Type B pancreatic cell (in vitro differentiated cells): Measurements from ENCODE around the gene BRD1. TPM values are rescaled to one million over a fixed set of nuclear protein-coding genes. Genes with fewer than 3 reads are reported as not detected.
A peak's percentile ranks its signal among the peaks of the same experiment; 100 is the strongest.

Source experiments
- DNase-seq: peaks from one replicate; pipeline ENCODE4 v3.0.0; 2021; ENCODE audit warnings: mixed read lengths; ENCODE audit not compliant: unreplicated experiment; ENCODE audit errors: extremely low spot score
- H3K27ac Mint-ChIP-seq: 2 replicates; pipeline ENCODE4 v1.8.0; 2021; ENCODE audit warnings: mild to moderate bottlenecking, mixed read lengths
- H3K27me3 Mint-ChIP-seq: 2 replicates; pipeline ENCODE4 v1.8.0; 2021; ENCODE audit warnings: mixed read lengths
- H3K36me3 Mint-ChIP-seq: 2 replicates; pipeline ENCODE4 v1.8.0; 2021; ENCODE audit warnings: mixed read lengths
- H3K4me1 Mint-ChIP-seq: one replicate; pipeline ENCODE4 v1.8.0; 2021; ENCODE audit warnings: mixed read lengths; ENCODE audit not compliant: unreplicated experiment
- H3K4me3 Mint-ChIP-seq: 2 replicates; pipeline ENCODE4 v1.8.0; 2021; ENCODE audit warnings: mild to moderate bottlenecking, mixed read lengths
- H3K9me3 Mint-ChIP-seq: 2 replicates; pipeline ENCODE4 v1.8.0; 2021; ENCODE audit warnings: mixed read lengths
- total RNA-seq: library from RNA; stranded (reverse); gene quantifications from 2 replicates; pipeline ENCODE4 v1.2.1, GENCODE V29; 2021; ENCODE audit warnings: low replicate concordance
- TF ChIP-seq, protein P1 (sequence below): fragments of 200-600 bp; sonication (generic); conservative IDR thresholded peaks from 2 replicates; pipeline ENCODE4 v1.5.0; 2021; ENCODE audit warnings: antibody characterized with exemption, mild to moderate bottlenecking

The BRD1 gene
- total RNA-seq, 1 donor from 2014 or later: 53.0 TPM

DNA sequence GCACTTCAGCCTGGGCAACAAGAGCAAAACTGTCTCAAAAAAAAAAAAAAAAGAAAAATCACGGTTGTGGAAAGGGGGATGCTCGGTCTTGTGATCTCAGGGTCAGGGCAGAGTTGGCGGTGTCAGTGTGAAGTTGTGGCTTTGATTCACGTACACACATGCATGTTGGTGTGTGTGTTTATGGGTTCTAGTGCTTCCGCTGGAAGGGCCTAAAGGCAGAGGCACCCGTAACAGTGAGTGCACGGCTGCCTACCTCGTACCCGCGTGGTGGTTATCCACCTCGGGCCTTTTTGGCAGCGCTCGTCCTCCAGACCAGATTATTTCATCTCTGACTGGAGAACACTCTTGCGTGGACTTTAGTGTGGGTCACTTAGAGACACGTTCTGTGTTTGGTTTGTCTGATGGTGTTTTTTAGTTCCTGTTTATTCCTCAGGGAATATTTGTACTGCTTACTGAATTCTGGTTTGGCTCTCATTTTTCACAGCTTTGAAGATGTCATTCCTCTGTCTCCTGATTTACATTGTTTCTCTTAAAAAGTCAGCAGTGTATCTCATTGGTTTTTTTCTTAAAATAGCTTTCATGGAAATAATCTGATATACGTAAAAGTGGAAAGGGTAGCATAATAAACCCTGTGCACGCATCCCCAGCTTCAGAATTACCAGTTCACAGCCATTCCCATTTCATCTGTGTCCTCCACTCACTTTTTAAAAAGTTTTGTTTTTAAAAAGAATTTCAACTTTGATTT lies 41.6 kb upstream of the BRD1 start:
- Mint-ChIP-seq H3K27me3 (no peaks in the 10 kb centered on the region), H3K27ac (no peak overlapping the region), H3K4me1 (no peaks in the 10 kb centered on the region), H3K4me3 (peak overlapping the region; percentile 33), H3K36me3 (peaks cover 63% of the 10 kb centered on the region), H3K9me3 (peaks cover 38% of the 10 kb centered on the region)
- TF ChIP-seq, protein P1, sequence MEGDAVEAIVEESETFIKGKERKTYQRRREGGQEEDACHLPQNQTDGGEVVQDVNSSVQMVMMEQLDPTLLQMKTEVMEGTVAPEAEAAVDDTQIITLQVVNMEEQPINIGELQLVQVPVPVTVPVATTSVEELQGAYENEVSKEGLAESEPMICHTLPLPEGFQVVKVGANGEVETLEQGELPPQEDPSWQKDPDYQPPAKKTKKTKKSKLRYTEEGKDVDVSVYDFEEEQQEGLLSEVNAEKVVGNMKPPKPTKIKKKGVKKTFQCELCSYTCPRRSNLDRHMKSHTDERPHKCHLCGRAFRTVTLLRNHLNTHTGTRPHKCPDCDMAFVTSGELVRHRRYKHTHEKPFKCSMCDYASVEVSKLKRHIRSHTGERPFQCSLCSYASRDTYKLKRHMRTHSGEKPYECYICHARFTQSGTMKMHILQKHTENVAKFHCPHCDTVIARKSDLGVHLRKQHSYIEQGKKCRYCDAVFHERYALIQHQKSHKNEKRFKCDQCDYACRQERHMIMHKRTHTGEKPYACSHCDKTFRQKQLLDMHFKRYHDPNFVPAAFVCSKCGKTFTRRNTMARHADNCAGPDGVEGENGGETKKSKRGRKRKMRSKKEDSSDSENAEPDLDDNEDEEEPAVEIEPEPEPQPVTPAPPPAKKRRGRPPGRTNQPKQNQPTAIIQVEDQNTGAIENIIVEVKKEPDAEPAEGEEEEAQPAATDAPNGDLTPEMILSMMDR: no peak
- DNase-seq: no peak

DNA sequence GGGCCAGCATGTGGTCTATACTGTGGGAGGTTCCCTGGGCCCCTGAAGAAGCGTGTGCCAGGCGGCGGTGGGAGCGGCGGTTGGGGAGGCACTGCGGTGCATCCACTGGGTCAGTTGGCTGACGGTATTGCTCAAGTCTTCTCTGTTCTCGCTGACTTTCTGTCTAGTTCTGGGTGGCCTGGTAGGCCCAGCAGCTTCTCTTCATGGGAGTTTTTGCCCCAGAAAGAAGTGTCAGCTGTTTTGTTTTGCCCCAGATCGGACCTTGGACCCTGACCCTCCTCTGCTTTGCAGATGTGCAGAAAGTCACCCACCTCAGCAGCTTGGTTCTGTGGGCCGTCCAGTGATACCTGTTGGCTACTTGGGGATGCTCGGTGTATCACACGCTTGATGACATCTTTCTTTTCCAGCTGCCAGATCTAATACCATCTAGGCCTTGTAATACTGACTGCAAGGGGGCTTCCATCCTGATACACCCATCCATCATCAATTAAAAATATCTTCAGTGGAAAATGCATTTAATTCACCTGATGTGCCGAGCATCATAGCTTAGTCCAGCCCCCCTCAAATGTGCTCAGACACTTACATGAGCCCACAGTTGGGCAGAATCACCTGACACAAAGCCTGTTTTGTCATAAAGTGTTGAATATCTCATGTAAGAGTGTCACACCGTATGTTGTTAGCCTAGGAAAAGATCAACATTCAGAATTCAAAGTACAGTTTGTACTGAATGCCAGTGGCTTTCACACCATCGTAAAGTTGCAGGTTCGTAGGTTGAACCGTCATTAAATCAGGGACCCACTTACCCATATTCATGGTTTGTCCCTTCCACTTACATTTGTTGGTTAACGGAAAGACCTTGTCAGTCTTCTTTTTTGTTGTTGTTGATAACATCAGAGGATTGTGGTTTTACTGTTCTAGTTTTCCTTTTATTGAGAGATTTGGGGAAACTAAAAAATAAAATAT lies 39.9 kb upstream of the BRD1 start:
- Mint-ChIP-seq H3K9me3 (peaks cover 29% of the 10 kb centered on the region), H3K27ac (no peak overlapping the region), H3K36me3 (peaks cover 51% of the 10 kb centered on the region), H3K4me1 (no peaks in the 10 kb centered on the region), H3K27me3 (no peaks in the 10 kb centered on the region), H3K4me3 (no peak overlapping the region)
- no peak for DNase-seq
- TF ChIP-seq, protein P1: no peak

DNA sequence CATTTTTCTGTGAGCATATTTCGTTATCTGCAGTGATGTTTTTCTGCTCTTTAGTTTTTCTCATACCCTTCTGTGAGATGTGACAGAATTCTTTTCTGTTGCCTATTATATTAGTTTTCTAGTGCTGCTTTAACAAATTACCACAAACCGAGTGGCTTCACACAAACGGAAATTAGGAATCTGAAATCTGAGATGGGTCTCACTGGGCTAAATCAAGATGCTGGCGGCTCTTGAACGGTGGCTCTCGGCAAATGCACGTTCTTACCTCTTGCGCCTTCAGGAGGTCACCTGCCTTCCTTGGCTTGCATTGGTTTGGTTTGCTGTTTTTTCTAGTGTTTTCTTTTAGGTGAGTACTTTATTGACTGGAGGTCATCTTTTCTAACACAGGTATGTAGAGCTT lies 39.0 kb upstream of the BRD1 start:
- Mint-ChIP-seq H3K9me3 (peaks cover 31% of the 10 kb centered on the region), H3K4me1 (peaks cover 3% of the 10 kb centered on the region), H3K36me3 (peaks cover 49% of the 10 kb centered on the region), H3K4me3 (no peak overlapping the region), H3K27me3 (no peaks in the 10 kb centered on the region), H3K27ac (no peak overlapping the region)
- no peak for DNase-seq
- TF ChIP-seq, protein P1: no peak

DNA sequence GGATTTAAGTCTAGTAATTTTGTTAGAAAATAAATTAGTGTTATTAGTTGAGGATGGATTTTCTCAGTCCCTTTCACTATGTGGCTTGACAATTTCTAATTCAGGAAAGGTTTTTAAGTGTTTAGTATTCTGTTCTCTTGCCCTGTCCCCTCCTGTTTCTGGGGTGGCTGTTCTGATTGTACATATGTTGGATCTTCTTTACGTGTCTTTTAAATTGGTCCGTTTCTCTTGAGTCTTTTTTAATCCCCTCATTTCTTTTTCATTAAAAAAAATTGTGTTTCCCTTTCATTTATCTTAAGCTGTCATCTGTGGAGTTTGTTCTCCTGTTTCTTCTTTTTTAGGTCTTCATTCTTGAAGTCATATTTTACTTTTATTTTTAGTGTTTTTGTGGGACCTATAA lies 38.5 kb upstream of the BRD1 start:
- no peak overlapping the region for H3K27ac Mint-ChIP-seq
- peaks cover 32% of the 10 kb centered on the region for H3K9me3 Mint-ChIP-seq
- H3K4me3 Mint-ChIP-seq: no peak overlapping the region
- H3K36me3 Mint-ChIP-seq: peaks cover 50% of the 10 kb centered on the region
- peaks cover 4% of the 10 kb centered on the region for H3K4me1 Mint-ChIP-seq
- TF ChIP-seq, protein P1: no peak
- no peaks in the 10 kb centered on the region for H3K27me3 Mint-ChIP-seq
- no peak for DNase-seq

DNA sequence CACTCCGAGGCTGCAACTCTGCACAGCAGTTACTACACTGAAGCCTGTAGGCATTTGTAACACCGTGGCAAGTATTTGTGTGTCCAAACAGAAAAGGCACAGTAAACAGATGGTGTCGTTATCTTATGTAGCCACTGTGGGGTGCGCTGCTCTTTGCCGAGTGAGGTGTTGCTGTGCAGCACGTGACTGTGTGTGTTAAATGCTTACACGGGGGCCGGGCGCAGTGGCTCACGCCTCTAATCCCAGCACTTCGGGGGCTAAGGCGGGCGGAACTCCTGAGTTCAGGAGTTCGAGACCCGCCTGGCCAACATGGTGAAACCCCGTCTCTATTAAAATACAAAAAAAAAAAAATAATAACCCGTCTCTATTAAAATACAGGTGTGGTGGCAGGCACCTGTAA lies 37.5 kb upstream of the BRD1 start:
- peaks cover 4% of the 10 kb centered on the region for H3K4me1 Mint-ChIP-seq
- H3K27ac Mint-ChIP-seq: no peak overlapping the region
- H3K27me3 Mint-ChIP-seq: no peaks in the 10 kb centered on the region
- H3K9me3 Mint-ChIP-seq: peaks cover 32% of the 10 kb centered on the region
- peaks cover 44% of the 10 kb centered on the region for H3K36me3 Mint-ChIP-seq
- H3K4me3 Mint-ChIP-seq: no peak overlapping the region
- TF ChIP-seq, protein P1: no peak
- no peak for DNase-seq
